ENCODE measurements around the gene CTAGE9. TPM values are rescaled to one million over a fixed set of nuclear protein-coding genes. Genes with fewer than 3 reads are reported as not detected.
"Not testable (repeated sequence)": the region's sequence is repeated elsewhere in the genome, so short reads cannot be mapped to it uniquely, and the experiment has no call there.

CTAGE9 gene
- total RNA-seq, 1 donor from 2014 or later: not detected

GRCh38 chr6:131728296-131728939 lies 17.6 kb upstream of the CTAGE9 start:
- no peak for DNase-seq

- DNase-seq: no peak
These were observed 17.1 kb upstream of the CTAGE9 start for GRCh38 chr6:131727868-131728267.

- DNase-seq: no peak
These were observed 16.6 kb upstream of the CTAGE9 start for GRCh38 chr6:131727467-131727866.

- DNase-seq: no peak
These were observed 13.3 kb upstream of the CTAGE9 start for GRCh38 chr6:131724114-131724513.

- DNase-seq: no peak
These were observed 10.3 kb upstream of the CTAGE9 start for GRCh38 chr6:131721161-131721560.

- no peak for DNase-seq
These were observed 7.2 kb upstream of the CTAGE9 start for GRCh38 chr6:131717836-131718542.

- not testable (repeated sequence) for DNase-seq
These were observed 4.8 kb upstream of the CTAGE9 start for GRCh38 chr6:131715567-131715966.

GRCh38 chr6:131703905-131704304 lies 6.9 kb downstream of the CTAGE9 start:
- not testable (repeated sequence) for DNase-seq

GRCh38 chr6:131700851-131701250 lies 10.0 kb downstream of the CTAGE9 start:
- DNase-seq: not testable (repeated sequence)

- no peak for DNase-seq
These were observed 13.9 kb downstream of the CTAGE9 start for GRCh38 chr6:131696956-131697355.

GRCh38 chr6:131694832-131695426 lies 15.9 kb downstream of the CTAGE9 start:
- peak; percentile 39 for DNase-seq

GRCh38 chr6:131693384-131693783 lies 17.4 kb downstream of the CTAGE9 start:
- DNase-seq: no peak

GRCh38 chr6:131692589-131692988 lies 18.2 kb downstream of the CTAGE9 start:
- DNase-seq: no peak

- DNase-seq: no peak
These were observed 18.8 kb downstream of the CTAGE9 start for GRCh38 chr6:131692031-131692430.

- DNase-seq: peak; percentile 35
These were observed 22.5 kb downstream of the CTAGE9 start for GRCh38 chr6:131688286-131688685.

GRCh38 chr6:131687022-131687421 lies 23.8 kb downstream of the CTAGE9 start:
- no peak for DNase-seq

GRCh38 chr6:131685266-131685780 lies 25.5 kb downstream of the CTAGE9 start:
- DNase-seq: no peak

GRCh38 chr6:131683479-131683878 lies 27.3 kb downstream of the CTAGE9 start:
- DNase-seq: no peak

GRCh38 chr6:131682442-131682841 lies 28.4 kb downstream of the CTAGE9 start:
- DNase-seq: no peak

GRCh38 chr6:131681585-131681984 lies 29.2 kb downstream of the CTAGE9 start:
- DNase-seq: no peak

GRCh38 chr6:131680868-131681267 lies 29.9 kb downstream of the CTAGE9 start:
- DNase-seq: no peak

- DNase-seq: no peak
These were observed 32.4 kb downstream of the CTAGE9 start for GRCh38 chr6:131678442-131678841.

- DNase-seq: no peak
These were observed 37.6 kb downstream of the CTAGE9 start for GRCh38 chr6:131673184-131673583.

Data from skin of body (tissue), 2 donors.